Embryonic facial prominence (tissue), 1 donor: ENCODE measurements around the gene ANO7.
"Not testable (repeated sequence)": the region's sequence is repeated elsewhere in the genome, so short reads cannot be mapped to it uniquely, and the experiment has no call there.

Experiments
- DNase-seq: peaks from one replicate; pipeline ENCODE4 v3.0.0-alpha.2; 2016; ENCODE audit errors: extremely low spot score

Gene ANO7

DNA sequence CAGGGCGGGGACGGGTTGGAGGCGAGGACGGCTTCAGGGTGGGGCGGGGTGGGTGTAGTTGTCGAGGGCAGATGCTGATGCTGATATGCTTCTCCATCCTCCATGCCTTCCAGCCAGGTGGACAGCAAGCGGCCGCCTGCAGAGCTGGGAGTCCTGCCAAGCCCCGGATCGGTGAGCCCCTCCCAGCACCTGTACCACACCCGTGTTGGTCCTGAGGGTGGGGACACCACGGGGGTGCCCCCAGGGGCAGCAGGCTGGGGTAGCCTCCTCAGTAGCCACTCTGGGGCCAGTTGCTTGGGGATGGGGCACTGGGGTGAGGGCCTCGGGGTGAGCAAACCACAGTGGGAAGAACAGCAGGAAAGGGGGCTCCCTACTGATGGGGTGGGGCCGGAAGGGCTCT is 2.6 kb downstream of the ANO7 start:
- DNase-seq, result no peak

DNA sequence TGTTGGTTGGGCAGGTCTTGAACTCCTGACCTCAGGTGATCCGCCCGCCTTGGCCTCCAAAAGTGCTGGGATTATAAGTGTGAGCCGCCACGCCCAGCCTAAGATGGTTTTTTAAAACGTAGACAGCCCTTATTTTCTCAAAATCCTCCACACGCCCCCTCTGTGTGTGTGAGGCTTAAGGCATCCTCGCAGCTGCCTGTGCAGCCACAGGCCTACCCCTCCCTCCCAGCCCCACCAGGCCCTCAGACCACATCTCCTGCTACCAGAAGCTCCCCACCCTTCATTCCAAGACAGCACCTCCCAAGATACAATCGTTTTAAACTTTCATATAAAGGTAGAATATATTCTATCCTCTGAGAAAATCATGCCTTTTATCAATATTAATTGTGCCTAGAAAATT is 4.8 kb downstream of the ANO7 start:
- DNase-seq, result no peak

DNA sequence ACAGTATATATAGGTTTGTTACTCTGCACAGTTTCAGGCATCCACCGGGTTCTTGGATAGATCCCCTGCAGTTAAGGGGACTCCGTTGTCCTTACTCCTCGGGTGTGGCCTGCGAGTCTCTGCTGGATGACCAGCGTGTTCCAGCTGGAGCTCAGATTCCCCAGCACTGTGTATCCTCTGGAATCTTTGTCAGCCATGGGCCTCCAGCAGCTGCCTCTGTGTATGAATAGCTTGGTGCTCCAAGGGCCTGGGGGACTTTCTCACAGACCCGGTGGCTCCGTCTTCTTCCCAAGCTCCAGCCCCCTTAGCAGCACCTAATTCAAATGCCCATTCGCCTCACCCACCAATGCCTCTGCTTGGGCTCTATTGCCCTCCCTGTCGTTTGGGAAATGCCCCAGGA is 6.3 kb downstream of the ANO7 start:
- no peak for DNase-seq

DNA sequence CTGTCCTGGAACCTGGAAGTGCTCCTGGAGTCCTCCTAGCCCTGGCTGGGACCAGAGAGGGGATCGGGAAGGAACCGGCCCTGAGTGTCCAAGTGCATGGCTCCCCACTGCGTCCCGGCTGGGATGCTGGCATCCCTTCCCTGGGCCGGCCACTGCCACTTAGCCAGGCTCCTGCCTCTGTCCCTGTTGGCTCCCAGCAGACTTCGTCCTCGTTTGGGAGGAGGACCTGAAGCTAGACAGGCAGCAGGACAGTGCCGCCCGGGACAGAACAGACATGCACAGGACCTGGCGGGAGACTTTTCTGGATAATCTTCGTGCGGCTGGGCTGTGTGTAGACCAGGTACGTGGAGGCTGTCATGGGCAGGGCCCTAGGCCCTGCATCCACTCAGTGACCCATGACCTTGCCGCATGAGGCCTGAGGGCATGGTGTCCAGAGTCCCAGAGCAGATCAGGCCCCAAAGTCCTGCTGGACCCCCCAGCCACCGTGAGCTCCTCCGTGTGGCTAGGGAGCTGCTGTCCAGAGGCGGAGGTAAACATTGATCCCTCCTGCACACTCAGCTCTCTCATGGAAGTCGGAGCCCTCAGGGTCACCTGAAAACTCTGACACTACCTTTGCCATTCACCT is 7.1 kb downstream of the ANO7 start:
- DNase-seq, result no peak

DNA sequence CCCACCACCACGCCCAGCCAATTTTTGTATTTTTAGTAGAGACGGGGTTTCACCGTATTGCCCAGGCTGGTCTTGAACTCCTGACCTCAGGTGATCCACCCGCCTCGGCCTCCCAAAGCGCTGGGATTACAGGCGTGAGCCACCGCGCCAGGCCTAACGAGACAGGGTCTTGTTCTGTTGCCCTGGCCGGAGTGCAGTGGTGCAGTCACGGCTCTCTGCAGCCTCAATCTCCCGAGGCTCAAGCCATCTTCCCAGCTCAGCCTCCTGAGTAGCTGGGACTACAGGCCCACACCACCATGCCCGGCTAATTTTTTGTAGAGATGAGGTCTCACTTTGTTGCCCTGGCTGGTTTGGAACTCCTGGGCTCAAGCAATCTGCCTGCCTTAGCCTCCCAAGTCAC is 8.8 kb downstream of the ANO7 start:
- DNase-seq, result not testable (repeated sequence)

DNA sequence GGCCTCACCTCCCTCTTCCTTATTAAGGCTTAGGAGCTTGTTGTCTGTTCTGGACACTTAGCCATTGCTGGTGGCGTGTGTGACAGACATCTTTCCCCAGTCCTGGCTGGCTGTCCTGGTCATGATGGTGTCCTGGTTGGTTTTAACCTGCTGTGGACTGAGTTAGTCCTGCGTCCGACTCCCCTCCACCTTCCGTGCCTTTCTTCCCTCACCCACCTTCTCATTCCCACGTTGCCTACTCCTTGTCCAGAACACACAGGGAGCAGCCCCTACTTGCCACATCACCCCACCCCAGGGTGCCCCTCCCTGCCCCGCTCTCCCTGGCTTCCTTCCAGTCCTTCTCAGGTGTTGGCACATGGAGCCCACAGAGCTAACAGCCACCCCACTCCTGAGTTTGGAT is 9.5 kb downstream of the ANO7 start:
- DNase-seq, result no peak

DNA sequence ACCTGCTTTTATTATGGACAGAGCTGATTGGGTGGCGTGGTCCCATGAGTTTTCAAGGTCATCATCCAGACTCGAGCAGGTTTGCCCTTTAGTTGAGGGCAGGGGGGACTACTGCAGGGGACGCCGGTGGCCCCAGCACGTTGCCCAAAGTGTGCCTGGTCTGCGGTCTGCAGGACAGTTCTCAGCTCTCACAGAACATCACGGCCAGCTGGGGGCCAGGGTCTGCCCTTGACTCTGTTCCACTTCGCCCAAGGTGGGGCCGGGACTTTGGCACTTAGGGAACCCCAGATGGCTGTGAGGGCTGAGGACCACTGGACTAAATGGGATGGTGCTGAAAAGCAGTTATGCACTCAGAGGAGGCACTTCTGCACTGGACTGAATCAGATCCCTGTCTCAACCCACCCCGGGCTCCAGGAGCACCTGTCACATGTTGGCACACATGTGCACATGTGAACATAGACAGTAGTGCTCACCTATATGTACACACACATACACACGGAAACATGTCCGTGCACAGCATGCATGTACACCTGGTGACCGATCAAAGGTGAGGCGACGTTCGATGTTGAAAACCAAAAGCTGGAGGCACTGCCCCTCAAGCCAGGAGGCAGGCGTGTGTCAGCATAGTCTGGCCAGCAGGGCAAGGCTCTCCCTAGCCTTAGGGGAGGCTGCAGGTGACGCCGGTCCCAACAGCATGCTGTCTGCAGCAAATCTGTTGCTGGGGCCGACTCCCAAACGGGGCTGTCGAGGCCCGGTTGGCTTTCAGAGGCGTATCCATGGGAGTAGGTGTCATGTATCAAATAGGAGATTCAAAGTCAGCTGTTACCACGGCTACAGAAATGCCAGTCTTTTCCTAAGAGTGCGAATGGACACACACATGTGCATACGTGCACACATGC is 10.2 kb downstream of the ANO7 start:
- DNase-seq, result no peak

DNA sequence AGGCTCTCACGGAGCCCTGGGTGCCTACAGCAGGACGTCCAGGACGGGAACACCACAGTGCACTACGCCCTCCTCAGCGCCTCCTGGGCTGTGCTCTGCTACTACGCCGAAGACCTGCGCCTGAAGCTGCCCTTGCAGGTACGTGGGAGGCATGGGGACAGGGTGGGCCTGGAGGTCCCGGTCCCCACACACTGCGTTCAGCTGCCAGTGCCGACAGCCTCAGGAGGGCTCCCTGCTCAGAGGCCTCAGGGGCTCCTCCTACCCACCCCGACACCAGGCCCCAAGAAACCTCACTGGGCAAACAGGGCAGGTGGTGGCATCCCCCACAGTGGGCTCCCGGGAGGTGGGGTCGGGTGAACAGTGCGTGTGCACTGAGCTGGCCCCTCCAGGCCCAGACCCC is 10.8 kb downstream of the ANO7 start:
- no peak for DNase-seq

DNA sequence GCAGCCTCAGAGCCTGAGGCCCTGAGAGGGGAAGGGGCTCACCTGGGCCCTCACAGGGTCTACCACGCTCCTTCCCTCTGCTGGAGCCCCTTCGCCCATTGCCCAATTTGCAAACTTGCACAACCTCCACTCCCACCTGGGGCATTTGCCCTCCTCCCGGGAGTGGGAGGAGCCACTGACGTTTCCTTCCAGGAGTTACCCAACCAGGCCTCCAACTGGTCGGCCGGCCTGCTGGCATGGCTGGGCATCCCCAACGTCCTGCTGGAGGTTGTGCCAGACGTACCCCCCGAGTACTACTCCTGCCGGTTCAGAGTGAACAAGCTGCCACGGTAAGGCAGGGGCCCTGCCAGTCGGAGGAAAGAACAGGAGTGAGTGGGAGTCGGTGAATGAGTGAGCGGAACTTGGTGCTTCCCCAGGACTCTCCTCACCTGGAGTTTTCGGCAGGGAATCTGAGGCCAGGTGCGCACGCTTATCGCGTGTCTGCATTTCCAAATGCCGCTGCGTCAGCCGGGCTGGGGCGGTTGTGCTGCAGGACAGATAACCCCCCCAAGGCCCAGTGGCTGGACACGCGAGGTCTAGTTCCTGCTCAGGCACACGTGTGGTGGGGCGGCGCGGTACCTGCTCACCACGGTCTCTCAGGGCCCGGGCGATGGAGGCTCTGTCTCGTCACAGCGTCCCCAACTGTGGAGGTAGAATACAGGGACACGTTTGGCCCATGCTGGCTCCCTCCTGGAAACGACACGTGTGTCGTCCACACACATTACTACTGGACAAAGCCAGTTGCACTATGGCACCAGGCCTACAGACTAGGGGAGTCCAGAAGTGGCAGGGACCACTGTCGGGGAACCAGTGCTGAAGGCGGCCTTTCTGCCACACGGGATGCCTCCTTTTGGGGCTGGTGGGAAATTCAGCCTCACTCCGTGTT is 11.7 kb downstream of the ANO7 start:
- DNase-seq, result no peak

DNA sequence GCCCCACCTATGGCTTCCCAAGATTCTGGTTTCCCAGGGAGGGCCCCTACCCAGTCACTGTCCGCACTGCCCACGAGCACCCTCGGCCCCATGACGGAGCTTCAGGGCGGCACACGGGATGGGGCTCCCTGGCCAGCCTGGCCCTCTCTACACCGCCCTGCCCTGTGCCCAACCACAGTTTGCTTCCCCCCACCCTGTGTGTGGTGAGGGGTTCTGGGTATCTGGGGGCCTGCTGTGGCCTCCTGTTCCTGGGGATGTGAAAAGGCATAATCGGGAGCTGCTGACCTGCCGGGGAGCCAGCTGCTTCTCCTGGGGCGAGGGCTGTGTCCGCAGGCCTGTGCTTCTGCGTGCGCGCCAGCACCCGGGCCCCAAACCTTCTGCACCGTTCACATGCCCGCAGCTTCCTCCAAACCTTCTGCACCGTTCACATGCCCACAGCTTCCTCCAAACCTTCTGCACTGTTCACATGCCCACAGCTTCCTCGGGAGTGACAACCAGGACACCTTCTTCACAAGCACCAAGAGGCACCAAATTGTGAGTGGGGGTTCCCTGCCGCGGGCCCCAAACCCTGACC is 12.4 kb downstream of the ANO7 start:
- no peak for DNase-seq

DNA sequence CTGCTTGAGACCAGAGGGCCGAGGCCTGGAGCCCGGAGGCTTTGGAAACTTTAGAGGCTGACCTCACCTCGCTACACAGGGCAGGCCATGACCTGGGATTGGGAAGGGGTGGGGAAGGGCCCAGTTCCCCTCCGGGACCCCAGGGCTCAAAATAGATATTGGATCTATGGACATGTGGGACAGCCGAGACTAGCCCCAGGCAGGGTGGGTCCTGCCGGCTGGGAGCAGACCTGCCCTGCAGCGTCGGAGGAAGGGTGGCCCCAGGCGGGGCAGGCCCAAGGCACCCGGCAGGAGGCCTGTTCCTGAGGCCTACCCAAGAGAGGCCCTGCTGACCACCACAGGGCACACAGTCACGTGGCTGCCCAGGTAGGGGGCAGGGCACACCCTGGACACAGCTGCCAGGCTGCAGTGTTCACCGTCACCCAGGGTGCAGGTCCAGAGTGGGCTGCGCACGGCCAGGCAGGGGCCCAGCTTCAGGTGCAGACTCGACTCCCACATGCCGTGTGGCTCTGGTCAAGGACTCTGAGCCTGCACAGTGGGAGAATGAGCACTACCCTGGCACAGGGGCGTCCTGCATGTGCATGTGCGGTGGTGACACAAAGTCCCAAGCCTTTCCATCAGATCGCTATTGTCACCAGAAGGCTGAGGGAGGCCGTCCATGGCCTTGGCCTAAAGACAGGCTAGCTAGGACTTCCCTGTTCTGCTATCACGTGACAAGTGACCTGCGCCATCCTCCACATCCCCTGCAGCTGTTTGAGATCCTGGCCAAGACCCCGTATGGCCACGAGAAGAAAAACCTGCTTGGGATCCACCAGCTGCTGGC is 13.2 kb downstream of the ANO7 start:
- no peak for DNase-seq

DNA sequence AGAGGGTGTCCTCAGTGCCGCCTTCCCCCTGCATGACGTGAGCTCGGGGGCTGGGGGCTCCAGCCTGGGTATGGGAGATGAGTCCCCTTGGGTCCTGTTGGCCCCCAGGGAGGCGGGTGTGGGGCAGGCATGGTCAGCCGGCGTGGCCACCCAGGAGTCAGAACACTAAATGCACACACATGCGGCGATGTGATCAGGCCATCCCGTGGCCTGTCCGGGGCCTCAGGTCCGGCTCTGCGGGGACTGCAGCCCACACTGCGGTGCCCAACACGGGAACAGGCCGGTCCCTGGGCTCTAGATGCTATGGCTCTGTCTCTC is 13.8 kb downstream of the ANO7 start:
- no peak for DNase-seq

DNA sequence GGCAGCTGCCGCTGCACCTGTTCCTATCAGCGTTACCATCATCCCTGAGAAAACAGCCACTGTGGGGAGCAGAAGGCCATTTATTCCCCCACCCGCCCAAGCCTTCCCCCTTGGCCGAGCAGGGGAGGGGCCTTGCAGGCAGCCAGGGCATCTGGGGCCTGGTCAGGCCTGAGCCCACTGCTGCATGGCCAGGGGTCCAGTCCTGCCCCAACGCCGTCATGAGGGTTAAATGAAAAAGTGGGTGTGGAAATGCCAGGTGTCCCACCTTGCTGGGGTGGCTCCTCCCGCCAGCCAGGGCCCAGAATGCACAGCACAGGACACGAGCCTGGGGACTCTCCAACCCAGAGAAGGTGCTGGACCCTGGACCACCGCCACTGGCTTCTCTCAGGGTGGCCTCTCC is 14.2 kb downstream of the ANO7 start:
- no peak for DNase-seq

DNA sequence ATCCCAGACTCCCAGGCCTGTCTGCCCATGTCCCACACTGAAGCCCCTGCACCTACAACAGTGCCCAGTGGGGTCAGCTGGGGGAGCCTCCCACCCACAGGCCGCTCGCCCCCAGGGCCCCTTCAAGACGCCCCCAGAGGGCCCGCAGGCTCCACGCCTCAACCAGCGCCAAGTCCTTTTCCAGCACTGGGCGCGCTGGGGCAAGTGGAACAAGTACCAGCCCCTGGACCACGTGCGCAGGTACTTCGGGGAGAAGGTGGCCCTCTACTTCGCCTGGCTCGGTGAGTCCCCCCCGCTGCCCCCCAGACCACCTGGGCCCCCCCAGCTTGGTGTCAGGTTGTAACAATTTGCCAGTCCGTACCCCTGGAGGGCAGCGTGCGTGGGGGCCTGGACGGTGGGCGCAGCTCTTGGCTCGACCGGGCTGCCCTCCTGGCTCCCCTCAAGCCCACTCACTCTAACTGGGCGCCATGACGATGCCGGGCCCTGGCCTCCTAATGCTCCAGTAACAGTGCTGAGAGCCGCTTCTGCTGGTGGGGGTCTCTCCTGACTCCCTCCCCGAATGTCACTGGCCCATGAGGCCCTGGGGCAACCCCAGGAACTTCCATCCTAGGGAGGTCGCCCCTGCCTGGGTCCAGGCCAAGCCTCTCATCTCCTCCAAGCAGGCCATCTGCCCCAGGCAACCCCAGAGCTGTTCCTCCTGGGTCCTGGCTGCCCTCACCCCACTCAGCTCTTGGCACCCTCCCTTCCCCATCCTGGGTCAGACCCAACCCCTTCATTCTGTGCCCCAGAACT is 14.9 kb downstream of the ANO7 start:
- no peak for DNase-seq

DNA sequence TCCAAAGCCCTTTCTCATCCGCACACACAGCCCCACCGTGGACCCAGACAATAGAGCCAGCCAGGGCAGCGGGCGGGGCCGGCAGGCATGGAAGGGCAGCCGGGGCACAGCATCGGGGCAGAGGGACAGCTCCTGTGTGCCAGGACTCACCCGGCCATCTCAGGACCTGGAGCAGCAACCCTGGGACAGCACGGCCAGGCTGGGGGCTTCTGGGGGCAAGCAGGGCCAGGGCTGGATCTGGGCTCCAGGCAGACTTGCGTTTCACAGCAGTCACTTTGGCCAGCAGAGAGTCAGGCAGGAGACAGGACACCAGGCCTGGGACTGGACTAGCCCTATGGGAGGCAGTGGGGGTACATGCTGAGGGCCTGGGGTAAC is 15.5 kb downstream of the ANO7 start:
- no peak for DNase-seq

DNA sequence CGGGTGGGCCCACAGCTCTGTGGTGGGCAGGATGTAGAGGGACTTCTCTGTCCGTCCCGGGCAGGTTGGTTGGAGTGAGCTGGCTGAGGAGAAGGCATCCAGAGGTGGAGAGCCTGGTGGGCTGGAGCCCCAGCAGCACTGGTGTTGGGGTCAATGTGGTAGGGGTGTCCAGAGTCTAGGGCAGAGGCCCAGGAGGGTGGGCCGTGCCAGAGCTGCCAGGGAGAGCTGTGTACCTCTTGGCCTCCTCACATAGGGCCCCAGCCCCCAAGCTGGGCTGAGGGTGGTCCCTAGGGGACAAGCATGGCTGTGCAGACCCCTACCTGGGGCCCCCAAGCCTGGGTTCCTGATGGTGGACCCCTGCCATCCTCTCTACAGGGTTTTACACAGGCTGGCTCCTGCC is 16.0 kb downstream of the ANO7 start:
- DNase-seq, result no peak

DNA sequence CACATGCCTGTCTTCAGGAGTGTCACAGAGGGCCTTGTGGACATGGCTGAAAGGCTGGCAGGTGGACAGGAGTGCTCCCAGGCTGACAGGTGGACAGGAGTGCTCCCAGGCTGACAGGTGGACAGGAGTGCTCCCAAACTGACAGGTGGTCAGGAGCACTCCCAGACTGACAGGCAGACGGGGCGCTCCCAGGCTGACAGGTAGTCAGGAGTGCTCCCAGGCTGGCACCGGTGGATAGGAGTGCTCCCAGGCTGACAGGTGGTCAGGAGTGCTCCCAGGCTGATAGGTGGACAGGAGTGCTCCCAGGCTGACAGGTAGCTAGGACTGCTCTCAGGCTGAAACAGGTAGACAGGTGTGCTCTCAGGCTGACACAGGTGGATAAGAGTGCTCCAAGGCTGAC is 16.6 kb downstream of the ANO7 start:
- no peak for DNase-seq

DNA sequence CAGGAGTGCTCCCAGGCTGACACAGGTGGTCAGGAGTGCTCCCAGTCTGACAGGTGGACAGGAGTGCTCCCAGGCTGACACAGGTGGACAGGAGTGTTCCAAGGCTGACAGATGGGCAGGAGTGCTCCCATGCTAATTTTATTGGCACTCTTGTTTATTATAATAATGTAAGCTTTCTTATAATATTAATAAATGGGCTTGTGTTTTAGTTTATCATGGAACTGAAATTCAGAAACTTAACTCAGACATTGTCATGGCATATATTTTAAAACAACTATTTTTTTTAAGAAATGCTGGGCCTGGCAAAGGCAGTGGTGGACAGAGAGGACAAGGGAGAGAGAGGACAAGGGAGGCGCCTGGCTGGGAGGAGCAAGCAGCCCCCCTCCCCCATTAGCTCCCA is 18.7 kb downstream of the ANO7 start:
- no peak for DNase-seq

DNA sequence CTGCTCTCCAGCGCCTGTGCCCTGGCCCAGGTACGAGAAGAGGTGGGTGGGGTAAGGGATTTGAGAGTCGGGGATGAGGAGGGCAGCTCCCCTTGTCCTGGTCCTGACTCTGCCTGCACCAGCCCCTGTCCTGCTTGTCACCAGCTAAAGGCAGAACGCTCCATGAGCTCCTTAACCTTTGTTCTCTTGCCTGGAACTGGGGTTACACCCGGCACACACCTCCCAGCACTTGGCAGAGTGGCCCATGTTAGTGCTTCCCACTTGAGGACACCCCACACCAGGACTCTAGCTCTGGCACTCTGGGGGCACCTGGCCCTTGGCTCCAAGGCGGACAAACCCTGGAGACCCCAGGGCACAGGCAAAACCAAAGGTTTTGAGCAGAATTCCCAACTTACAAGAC is 19.2 kb downstream of the ANO7 start:
- no peak for DNase-seq

DNA sequence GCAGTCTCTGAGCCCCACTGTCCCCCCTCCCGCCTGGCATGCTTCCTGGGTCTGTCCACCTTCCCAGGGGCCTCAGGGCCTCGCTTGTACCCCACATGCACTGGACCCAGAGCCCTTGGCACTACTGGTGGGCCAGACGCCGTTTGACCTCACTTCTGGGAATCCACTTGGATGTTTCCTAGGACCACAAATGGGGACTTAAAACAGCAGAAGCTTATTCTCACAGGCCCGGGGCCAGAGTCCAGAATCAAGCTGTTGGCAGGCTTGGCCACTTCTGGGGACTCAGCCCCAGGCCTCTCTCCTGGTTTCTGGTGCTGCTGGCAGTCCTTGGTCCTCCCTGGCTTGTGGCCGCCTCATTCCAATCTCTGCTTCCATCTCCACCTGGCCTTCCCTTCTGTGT is 19.6 kb downstream of the ANO7 start:
- DNase-seq, result no peak

DNA sequence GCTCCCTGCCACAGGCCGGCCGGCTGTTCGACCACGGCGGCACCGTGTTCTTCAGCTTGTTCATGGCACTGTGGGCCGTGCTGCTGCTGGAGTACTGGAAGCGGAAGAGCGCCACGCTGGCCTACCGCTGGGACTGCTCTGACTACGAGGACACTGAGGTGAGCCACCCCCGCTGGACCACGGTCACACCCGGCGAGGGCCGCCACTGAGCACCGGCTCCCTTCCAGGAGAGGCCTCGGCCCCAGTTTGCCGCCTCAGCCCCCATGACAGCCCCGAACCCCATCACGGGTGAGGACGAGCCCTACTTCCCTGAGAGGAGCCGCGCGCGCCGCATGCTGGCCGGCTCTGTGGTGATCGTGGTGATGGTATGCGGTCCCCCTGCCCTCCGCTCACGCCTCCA is 20.8 kb downstream of the ANO7 start:
- no peak for DNase-seq
